Stimulated activated naive CD4-positive, alpha-beta T cell treated with Interleukin-2 at 50 U/mL for 16 hours (primary cell): Measurements from ENCODE around the gene GJA10.
"Not testable (repeated sequence)": the region's sequence is repeated elsewhere in the genome, so short reads cannot be mapped to it uniquely, and the experiment has no call there.

Experiments used
- DNase-seq: peaks from one replicate; lab custom pipeline; 2025; lab: John Stamatoyannopoulos, UW

The GJA10 gene

DNA sequence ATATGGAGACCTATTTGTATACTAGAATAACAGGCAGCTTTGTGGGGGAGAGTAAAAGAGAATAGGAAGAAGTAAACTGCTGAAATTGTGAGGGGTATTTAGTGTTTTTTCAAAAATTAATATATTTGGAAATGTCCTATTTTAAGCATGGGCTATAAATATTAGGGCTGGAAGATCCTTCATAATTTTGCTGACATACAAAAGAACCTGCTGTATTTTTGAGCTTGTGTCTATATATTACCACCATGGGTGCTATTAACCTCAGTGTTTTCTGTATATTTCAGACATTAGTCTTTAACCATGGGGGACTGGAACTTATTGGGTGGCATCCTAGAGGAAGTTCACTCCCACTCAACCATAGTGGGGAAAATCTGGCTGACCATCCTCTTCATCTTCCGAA, at the start of gene GJA10:
Gene GJA10 (plus strand): TSS at position 301 of the 400 bp plus-strand sequence. CDS start 0 bp downstream, at position 301.
- DNase-seq, result no peak

DNA sequence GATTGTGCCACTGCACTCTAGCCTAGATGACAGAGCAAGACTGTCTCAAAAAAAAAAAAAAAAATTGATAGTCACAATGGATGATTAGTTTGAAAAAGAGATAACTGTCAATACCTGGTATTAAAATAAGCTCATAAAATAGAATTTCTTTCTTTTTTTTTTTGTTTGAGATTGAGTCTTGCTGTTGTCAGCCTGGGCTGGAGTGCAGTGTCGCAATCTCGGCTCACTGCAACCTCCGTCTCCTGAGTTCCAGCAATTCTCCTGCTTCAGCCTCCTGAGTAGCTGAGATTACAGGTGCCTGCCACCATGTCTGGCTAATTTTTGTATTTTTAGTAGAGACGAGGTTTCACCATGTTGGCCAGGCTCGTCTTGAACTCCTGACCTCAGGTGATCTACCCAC, 46.8 kb upstream of the GJA10 start:
- DNase-seq, result not testable (repeated sequence)

DNA sequence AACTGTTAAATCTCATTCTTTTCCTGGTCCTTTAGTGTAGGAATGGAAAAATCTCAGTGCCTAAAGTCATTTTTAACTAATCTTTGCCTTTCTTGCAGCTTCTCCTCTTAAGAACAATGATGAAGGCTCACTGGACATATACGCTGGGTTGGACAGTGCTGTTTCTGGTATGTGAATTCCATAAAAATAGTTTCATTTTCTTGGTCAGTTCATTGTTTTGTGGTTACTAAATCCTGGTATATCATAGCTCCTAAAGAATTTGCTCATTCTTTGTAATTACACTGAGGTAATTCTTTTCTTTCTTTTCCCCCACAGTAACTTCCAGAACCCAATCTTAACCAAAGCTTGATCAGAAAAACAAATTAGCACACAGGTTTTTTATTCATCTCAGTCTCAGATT, 41.2 kb upstream of the GJA10 start:
- DNase-seq, result no peak

DNA sequence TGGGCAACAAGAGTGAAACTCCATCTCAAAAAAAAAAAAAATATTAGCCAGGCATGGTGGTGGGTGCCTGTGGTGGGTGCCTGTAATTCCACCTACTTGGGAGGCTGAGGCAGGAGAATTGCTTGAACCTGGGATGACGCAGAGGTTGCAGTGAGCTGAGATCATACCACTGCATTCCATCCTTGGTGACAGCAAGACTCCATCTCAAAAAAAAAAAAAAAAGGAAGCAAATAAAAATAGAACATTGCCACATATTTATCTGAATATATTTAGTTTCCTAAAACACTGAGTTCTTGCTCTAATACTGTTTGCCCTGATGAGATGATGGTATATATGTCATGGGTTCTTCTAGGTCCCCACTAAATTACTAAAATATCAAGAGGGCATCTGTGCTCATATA, 36.2 kb upstream of the GJA10 start:
- DNase-seq, result no peak

DNA sequence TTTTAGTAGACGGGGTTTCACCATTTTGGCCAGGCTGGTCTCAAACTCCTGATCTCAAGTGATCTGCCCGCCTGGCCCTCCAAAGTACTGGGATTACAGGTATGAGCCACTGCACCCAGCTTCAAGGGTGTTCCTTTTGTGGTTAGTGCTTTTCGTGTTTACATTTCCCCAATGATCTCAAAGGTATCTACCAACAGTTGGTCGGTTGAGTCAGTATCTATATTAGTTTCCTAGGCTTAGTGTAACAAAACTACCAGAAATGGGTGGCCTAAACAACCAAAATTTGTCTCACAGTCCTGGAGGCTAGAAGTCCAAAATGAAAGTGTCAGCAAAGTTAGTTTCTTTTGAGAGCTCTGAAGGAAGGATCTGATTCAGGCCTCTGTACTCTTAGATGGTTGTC, 34.5 kb upstream of the GJA10 start:
- DNase-seq, result no peak

DNA sequence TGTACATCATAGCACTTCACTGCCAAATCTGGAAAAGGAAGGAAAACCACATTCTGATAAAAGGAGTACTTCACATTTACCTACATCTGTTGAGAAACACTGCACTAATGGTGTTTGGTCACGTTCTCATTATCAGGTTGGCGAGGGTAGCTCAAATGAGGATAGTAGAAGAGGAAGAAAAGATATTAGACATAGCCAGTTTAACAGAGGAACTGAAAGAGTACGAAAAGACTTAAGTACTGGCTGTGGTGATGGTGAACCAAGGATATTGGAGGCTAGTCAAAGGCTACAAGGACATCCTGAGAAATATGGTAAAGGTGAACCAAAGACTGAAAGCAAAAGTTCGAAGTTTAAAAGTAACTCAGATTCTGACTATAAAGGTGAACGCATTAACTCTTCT, 32.0 kb upstream of the GJA10 start:
- no peak for DNase-seq

DNA sequence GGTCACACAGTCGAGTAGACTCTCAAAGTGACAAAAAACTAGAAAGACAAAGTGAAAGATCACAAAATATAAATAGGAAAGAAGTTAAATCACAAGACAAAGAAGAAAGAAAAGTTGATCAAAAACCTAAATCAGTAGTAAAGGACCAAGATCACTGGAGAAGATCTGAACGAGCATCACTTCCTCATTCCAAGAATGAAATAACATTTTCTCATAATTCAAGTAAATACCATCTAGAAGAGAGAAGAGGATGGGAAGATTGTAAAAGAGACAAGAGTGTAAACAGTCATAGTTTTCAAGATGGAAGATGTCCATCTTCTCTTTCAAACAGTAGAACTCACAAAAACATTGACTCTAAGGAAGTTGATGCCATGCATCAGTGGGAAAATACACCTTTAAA, 31.6 kb upstream of the GJA10 start:
- no peak for DNase-seq

DNA sequence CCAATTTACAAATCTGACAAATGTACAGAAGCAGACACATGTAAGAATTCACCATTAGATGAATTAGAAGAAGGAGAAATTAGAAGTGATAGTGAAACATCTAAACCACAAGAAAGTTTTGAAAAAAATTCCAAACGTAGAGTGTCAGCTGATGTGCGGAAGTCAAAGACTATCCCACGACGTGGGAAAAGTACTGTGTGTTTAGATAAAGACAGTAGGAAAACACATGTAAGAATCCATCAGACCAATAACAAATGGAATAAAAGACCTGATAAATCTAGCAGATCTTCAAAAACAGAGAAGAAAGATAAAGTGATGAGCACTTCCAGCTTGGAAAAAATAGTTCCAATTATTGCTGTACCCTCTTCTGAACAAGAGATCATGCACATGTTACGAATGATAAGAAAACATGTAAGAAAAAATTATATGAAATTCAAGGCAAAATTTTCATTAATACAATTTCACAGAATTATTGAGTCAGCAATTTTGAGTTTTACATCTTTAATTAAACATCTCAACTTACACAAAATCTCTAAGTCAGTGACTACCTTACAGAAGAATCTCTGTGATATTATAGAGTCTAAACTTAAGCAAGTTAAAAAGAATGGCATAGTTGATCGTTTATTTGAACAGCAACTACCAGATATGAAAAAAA, 28.1 kb upstream of the GJA10 start:
- DNase-seq, result no peak

DNA sequence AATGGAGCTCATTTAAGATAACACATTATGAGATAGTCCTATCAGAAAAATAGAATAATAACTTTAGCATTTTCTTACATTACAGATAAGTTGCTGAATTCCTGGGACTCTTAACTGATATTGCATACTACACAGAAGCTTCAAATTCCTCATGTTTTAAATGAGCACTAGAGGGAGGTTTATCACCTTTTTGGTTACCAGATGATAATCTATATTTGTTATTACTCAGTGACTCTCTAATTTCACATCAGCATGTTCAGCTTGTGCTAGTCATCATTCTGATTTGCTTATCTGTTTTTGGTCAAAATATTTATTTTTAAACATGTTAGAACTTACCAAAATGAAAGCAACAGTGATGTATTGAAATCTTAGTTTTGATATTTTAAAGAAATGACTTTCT, 20.5 kb upstream of the GJA10 start:
- DNase-seq, result no peak

DNA sequence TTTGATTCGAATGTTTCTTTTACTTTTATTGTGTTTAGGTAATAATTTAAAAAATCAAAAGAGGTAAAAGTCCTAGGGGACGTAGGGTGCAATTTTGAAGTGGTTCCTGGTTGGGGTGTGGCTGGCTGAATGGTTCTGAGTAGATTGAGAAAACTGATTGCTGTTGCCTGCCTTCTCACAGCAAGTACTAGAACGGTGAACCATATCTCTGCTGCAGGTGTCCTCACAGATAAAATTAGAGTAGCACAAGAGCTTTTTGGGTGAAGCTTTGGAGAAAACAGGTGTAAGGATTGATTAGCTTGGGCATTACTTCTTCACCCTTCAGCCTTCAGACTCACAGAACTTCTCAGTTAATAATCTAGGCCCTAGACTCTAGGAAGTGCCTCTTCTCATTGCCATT, 19.8 kb upstream of the GJA10 start:
- no peak for DNase-seq

DNA sequence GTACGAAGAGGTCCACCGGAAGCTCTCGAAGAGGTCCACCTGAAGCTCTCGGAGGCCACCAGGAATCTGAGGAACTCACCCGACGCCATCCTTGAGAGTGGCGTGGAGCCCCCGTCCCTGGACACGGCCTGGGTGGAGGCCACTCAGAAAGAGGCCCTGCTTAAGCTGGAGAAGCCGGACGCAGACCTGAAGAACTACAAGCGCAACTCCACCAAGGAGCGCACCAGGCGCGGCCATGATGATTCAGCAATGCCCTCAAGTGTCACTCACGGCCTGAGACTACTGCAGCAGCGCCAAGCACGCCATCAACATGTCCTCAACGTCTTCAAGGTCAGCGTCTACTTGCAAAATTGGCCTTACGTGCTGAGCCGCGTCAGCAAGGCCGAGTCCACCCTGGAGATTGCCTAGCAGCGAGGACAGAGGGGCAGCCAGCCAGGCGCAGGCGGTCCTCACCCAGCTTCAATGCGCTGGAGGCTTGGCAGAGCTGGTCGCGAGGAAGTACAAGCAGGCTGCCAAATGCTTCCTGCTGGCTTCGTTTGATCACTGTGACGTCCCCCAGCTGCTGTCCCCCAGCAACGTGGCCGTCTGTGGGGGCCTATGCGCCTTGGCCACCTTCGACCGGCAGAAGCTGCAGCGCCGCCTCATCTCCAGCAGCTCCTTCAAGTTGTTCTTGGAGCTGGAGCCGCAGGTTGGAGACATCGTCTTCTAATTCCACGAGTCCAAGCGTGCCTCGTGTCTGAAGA, 7.7 kb upstream of the GJA10 start:
- DNase-seq, result no peak

DNA sequence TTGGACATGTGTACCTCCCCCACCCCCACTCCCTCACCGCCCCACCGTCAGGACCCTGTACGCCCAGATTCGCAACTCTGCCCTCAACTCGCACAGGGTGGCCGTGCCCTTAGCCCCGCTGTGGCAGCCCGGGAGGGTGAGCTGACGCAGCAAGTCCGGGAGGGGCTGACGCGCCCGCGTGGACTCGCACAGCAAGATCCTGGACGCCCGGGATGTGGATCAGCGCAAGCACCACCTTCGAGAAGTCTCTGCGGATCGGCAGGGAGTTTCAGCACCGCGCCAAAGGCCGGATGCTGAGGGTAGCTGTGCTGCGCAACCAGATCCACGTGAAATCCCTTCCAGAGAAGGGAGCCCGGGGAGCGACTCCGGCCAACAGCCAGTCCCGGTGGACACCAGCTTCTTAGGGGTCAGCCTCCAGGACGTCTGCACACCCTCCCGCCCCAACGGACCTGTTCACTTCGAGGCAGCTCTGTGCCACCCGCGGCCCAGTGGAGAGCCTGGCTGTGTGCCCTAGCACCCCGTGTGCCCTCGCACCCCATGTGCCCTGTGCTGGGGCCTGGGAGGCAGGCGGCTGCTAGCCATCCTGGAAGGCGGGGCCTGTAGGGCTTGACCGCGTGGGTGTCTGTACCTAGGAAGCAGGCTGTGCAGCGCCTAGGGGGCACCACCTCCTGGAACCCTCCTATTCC, 6.7 kb upstream of the GJA10 start:
- DNase-seq, result no peak

DNA sequence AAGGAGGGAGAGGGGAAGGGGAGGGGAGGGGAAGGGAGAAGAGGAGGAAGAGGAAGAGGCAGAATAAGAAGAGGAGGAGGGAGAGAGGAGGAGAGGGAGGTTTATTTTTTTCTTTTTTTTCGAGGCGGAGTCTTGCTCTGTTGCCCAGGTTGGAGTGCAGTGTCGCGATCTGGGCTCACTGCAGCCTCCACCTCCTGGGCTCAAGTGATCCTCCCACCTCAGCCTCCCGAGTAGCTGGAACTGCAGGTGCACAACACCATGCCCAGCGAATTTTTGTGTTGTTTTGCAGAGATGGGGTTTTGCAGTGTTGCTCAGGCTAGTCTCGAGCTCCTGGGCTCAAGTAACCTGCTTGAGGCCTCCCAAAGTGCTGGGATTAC, 6.1 kb upstream of the GJA10 start:
- no peak for DNase-seq

DNA sequence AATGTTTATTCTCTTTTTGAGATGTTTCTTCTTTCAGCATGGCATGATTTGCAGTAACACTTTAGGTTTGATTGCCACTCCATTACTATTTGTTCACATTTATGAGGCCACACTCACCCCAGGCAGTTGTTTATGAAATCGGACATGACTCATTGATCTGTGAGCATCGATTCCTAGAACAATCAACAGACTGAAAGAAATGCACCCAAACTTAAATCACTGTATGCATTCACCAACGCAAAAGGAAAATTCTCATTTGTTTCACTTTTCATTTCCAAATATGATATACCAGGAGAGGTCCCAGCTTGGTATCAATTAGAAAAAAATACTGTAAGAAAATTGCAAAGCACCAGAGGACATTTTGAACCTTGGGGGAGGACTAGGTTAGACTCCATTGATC, 5.4 kb upstream of the GJA10 start:
- no peak for DNase-seq

DNA sequence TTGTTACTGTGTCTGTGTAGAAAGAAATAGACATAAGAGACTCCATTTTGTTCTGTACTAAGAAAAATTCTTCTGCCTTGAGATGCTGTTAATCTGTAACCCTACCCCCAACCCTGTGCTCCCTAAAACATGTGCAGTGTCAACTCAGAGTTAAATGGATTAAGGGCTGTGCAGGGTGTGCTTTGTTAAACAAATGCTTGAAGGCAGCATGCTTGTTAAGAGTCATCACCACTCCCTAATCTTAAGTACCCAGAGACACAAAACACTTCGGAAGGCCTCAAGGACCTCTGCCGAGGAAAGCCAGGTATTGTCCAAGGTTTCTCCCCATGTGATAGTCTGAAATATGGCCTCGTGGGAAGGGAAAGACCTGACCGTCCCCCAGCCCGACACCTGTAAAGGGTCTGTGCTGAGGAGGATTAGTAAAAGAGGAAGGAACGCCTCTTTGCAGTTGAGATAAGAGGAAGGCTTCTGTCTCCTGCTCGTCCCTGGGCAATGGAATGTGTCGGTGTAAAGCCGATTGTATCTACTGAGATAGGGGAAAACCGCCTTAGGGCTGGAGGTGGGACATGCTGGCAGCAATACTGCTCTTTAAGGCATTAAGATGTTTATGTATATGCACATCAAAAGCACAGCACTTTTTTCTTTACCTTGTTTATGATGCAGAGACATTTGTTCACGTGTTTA, 3.3 kb upstream of the GJA10 start:
- DNase-seq, result not testable (repeated sequence)

DNA sequence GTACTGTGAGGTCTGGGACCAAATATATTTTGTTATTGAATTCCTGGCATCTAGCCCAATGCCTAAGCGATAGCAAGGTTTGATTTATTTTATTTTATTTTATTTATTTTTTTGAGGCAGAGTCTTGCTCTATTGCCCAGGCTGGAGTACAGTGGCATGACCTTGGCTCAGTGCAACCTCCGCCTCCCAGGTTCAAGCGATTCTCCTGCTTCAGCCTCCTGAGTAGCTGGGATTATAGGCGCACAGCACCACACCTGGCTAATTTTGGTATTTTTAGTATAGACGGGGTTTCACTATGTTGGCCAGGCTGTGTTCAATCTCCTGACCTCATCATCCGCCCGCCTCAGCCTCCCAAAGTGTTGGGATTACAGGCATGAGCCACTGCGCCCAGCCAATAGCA, 1.7 kb upstream of the GJA10 start:
- not testable (repeated sequence) for DNase-seq

DNA sequence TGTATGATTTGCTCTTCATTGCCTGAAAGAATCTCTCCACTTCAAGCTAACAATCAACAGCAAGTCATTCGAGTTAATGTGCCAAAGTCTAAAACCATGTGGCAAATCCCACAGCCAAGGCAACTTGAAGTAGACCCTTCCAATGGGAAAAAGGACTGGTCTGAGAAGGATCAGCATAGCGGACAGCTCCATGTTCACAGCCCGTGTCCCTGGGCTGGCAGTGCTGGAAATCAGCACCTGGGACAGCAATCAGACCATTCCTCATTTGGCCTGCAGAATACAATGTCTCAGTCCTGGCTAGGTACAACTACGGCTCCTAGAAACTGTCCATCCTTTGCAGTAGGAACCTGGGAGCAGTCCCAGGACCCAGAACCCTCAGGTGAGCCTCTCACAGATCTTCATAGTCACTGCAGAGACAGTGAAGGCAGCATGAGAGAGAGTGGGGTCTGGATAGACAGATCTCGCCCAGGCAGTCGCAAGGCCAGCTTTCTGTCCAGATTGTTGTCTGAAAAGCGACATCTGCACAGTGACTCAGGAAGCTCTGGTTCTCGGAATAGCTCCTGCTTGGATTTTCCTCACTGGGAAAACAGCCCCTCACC, 1.1 kb downstream of the GJA10 start:
- no peak for DNase-seq

DNA sequence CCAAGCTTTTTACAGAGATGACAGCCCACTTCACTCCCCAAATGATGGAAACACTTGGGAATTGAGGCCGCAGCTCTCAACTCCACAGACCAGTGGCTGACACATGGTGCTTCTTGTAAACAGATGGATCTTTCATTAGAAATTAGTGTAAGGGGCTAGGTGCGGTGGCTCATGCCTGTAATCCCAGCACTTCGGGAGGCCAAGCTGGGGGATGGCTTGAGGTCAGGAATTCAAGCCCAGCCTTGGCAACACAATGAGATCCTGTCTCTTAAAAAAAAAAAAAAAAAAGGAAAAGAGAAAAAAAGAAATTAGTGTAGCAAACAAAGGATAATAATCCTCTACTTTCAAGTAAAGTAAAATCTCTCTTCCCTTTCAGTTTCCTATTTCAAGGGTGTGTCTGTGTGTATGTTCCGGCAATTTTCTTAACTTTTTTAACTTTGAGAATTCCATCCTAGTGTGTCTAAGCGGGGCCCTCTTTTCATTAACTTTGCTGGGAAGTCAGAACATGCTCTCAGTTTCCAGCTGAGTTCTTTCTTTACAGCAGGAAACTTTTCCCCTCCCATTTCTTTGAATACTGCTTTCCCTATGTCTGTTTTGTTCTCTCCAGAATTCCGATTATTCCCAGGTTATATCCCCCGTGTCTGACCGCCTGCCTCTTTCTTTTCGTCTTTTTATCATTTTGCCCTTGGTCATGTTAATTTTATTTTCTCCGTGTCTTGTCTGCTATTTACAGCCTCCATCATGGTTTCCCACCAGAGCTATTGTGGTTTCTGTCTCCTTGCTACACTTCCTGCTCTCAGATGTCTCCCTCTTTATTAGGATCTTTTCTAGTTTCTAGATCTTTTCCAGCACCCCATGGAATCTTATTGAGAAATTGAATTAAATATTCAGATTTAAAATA, 16.0 kb downstream of the GJA10 start:
- DNase-seq, result not testable (repeated sequence)

DNA sequence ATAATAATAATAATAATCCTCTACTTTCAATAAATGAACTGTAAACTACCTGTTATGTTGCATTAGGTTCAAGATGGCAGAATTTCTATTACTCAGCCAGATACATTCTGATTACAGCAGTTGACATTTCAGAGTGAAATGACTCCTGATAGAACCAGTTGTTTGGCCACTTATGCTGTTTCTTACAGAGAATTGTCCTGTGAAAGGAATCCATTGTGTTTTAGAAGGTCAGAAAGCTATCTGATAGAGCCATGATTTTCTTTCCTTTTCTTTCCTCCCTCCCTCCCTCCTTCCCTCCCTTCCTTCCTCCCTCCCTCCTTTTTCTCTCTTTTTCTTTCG, 16.6 kb downstream of the GJA10 start:
- DNase-seq, result no peak

DNA sequence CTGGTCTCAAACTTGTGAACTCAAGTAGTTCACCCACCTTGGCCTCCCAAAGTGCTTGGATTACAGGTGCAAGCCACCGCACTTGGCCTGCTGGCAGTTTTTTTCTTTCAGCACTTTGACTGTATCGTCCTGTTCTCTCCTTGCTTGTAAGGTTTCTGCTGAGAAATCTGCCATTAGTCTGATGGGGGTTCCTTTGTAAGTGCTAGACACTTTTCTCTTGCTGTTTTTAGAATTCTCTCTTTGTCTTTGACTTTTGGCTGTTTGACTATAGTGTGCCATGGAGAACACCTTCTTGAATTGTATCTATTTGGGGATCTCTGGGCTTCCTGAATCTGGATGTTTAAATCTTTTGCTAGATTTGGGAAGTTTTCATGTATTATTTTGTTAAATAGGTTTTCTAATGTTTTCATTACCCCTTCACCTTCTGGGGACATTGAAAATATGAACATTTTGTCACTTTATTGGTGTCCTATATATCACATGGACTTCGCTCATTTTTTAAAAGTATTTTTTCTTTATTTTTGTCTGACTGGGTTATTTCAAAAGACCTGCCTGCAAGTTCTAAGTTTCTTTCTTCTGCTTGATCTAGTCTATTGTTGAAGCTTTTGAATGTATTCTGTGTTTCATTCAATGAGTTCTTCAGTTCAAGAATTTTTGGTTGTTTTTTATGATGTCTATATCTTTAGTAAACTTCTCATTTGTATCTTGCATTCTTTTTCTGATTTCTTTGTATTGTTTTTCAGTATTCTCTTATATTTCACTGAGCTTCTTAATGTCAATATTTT, 22.1 kb downstream of the GJA10 start:
- no peak for DNase-seq

DNA sequence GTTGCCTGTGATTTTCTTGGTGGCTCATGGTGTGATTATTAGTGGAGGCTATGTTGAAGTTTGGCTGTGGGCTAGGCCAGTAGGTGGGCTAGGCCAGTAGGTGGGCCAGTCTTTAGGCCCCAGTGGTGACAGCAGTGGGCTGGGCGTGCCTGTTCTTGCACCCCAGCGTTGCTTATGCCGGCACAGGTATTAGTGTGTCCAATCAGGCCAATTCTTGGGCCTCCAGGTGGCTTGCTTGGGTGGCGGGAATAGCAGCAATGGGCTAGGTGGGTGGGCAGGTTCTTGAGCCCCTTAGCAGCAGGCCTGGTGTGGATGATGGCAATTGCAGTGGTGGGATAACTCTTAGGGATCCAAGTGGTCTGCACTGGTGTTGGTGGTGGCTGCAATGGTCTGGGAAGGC, 22.9 kb downstream of the GJA10 start:
- no peak for DNase-seq
